HG03108 (cell line): ENCODE data around the gene SCML1.
A peak's percentile ranks its signal among the peaks of the same experiment; 100 is the strongest.

Experiments used
- ATAC-seq: cut with Tn5 transposase; IDR thresholded peaks from one replicate; pipeline ENCODE4 v1.9.1; 2021; ENCODE audit warnings: moderate library complexity; ENCODE audit not compliant: unreplicated experiment

The SCML1 gene

DNA sequence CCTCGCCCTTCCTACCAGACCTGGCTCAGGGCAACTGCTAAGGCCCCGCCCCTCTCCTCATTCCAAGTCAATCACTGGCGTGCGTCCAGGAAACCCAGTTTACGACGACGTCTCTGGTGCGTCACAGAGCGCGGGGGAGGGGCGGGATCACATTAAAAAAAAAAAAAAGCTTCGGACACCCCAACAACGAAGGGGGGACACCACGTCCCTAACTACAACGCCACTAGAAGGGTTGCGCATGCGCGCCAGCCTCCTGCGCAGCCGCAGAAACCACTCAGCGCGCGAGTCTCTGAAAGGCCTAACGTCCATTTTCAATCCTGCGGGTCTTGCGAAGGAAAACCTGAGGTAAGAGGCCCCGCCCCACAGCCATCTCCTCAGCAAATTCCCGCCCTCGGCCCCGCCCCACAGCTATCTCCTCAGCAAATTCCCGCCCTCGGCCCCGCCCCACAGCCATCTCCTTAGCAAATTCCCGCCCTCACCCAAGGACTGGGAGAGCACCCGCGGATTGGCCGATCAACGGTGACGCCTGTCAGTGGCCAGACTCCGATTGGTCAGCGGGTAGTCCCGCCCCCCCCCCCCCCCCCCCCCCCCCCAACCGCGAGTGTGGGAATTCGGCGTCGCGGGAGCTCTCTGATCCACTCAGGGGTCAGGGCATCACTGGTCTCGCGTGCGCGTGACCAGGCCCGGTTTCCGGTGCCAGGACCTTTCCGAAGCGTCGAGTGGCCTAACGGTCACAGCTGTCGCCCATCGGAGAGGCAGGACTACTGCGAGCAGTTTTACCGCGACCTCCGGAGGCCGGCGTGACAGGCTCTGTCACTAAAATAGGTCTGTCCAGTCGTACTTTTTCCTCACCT, at the start of gene SCML1:
Gene SCML1 (plus strand): TSS at position 638 of the 854 bp plus-strand sequence. CDS start 6,694 bp downstream, outside the sequence.
- ATAC-seq: peak; percentile 66

GRCh38 chrX:17687648-17688047, 49.6 kb upstream of the SCML1 start:
- no peak for ATAC-seq

GRCh38 chrX:17689971-17690409, 47.3 kb upstream of the SCML1 start:
- ATAC-seq: no peak

DNA sequence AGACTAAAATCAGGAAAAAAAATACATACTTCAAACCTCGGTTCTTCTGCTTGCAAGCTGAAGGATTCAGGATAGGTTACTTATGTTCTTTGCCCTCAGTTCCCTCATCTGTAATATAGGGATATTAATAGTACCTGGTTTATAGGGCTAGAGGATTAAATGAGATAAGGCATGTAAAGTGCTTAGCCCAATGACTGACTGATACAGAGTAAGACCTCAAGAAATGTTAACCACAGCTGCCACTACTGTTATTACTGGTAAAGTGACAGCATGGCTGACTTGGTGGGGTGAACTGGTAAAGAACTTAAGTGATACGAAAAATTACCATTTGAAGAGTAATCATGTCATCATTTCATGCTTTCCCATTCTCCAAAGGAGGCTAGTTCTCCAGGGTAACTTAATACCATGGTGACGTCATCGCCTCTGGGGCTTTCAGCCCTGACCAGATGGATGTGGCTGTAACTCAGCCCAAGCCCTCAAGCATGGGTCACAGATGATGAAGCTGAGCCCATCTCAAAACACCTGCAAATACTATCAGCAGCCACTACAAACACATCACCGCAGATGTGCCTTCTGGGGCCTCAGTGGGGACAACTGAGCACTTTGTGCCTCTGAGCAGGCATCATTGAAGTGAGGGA, 44.5 kb upstream of the SCML1 start:
- no peak for ATAC-seq

DNA sequence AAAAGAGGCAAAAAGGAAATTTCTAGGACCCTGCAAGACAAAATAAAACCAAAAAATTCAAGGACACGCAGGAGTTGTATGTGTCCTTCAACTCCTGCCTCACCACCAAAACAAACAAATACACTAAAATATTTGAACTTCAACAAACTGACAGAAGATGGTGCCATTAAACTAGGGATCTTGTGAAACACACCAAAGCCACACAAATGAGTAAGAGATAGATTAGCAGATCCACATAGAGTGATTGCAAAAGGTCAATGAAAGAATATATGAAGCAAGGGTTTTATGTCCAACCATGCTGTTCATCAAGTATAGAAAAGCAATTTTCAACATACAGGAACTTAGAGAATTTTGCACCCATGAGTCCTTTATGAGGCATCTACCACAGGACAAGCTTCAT, 40.1 kb upstream of the SCML1 start:
- ATAC-seq: no peak

- ATAC-seq: no peak
These were observed 36.3 kb upstream of the SCML1 start for GRCh38 chrX:17700976-17701375.

DNA sequence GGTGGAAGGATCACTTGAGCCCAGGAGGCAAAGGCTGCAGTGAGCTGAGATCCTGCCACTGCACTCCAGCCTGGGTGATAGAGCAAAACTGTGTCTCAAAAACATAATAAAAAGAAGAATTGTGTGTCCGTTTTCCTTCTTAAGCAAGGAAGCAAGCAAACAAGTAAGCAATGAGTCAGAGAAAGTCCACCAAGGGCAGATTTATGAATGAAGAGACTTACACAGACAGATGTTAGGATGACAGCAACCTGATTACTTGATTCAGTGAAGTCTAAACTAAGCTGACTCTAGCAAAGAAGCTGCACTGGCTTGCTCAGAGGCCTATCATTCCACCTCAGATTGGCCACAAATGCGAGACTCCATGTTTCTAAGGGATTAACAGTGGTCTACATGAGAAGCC, 34.1 kb upstream of the SCML1 start:
- no peak for ATAC-seq

DNA sequence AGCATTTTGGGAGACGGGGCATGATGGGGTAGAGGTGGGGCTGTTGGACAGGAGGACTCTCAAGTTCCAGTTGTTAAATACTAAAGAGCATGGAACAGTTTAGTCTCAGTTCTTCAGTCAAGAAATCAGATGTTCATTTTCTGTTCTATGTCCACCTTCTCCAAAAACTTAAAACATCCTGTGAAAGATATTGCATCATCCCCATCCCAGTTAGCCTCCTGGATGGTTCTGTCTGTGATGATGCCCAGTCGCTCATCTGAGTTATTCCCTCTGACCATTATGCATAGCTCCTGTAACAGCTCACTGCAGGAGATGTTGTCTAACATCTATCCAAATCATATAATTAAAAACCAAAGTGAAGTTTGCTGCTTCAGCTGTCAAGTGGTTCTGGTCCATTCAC, 32.1 kb upstream of the SCML1 start:
- ATAC-seq: no peak

DNA sequence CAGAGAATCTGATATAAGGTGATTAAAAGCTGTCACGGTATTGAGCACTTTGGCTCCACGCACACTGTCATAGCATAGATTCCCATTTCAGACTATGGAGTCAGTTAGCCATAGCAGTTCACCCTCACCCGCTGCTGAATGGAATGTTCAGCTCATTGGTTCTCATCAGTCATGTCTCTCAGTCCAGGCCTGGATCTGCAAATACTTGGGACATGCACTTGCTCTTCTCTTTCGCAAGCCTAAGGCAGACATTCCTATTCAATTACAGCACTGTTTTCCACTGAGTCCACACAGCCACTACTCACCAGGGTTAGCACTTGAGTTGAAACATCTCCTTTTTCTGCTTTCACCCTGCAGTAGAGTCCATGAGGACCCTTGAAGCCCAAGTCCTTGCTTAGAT, 30.6 kb upstream of the SCML1 start:
- no peak for ATAC-seq

DNA sequence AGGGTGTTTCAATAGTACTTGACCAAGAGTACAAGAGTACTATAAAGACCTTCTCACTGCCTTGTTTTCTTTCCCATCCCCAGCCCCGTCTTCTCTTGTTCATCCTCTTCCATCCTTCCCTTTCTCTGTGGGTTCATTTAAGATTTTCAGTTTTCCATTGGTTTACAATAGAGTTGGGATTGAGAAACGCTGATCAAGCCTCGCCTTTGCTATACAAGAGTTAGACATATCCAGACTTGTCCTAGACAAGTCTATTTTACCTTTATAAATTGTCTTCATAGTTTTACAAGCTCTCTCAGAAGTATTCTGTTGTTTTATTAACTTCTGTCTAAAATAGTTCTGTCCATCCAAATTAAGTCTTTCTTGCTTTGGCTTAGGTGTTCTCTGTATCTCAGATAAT, 29.6 kb upstream of the SCML1 start:
- ATAC-seq: no peak

GRCh38 chrX:17710871-17711301, 26.4 kb upstream of the SCML1 start:
- ATAC-seq: no peak

- ATAC-seq: no peak
These were observed 24.0 kb upstream of the SCML1 start for GRCh38 chrX:17713288-17713687.

GRCh38 chrX:17718649-17719165, 18.6 kb upstream of the SCML1 start:
- no peak for ATAC-seq

DNA sequence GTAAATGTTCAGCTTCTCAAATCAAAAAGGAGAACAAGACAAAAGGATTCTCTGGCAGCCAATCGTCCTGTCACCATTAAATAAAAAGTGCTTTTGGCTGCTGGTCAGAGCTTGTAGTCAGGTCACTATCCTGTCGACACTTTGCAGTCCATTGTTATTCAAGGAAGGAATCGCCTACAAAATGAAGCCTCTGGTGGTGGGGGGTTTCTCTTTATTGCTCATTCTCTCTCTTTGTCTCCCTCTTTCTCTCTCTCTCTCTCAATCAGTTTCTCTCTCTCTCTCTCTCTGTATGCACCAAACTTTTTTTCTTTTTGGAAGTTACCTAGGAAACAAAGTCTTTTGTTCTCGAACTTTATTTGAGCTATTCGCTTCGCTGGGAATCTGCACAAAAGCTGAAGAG, 17.6 kb upstream of the SCML1 start:
- ATAC-seq: no peak

DNA sequence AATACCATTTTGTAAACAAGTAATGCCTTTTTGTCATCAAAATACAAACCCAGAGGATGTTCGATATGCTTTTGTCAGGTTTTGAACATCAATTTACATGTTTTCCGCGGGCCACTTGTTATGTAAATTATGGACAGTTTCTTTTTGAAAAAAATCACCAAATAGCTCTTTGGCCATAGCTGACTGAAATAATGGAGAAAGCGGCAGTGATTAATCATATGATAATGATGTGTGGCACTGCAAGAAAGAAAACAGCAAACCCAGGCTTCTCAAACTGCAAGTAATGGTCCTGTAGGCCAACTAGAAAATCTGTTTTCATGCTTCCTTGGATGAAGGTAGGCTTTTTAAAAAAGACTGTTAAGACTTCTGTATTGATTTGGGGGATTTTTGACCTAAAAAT, 15.6 kb upstream of the SCML1 start:
- no peak for ATAC-seq

GRCh38 chrX:17725181-17725580, 12.1 kb upstream of the SCML1 start:
- ATAC-seq: no peak

GRCh38 chrX:17732138-17732783, 5.0 kb upstream of the SCML1 start:
- ATAC-seq: no peak

GRCh38 chrX:17735406-17735805, 1.9 kb upstream of the SCML1 start:
- ATAC-seq: no peak

- no peak for ATAC-seq
These were observed 826 bp upstream of the SCML1 start for GRCh38 chrX:17736478-17736855.

DNA sequence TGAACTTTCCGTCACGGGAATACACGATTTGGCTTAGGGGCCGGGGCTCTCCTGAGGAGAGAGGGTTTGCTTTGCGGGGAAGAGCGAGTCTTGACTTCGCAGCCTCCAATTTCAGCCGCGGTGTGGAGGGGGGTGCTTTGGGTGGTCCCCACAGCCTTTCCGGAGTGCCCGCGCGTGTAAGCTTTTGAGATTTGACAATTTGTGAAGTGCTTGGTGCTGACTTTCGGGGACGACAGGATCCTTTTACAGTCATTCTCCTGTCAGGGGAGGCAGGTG, 355 bp downstream of the SCML1 start:
- no peak for ATAC-seq

- ATAC-seq: no peak
These were observed 857 bp downstream of the SCML1 start for GRCh38 chrX:17737986-17738713.
